Umbilical cord (tissue), 1 donor: ENCODE data around the gene MT1H. TPM values are rescaled to one million over a fixed set of nuclear protein-coding genes. Genes with fewer than 3 reads are reported as not detected.

Experiments
- total RNA-seq: library from RNA; depleted of rRNA; stranded (reverse); fragments of >200 nt; gene quantifications from one replicate; pipeline ENCODE4 v1.2.3, GENCODE V29; 2014; ENCODE audit warnings: low replicate concordance; ENCODE audit not compliant: insufficient read depth

Gene MT1H
- total RNA-seq, 1 donor from 2014 or later = 13.0 TPM

Other genes with a start within 250 kb of the MT1H start
- gene AMFR, start 244.3 kb upstream of the MT1H start, total RNA-seq = 199 TPM
- gene NUDT21, start 218.5 kb upstream of the MT1H start, total RNA-seq = 68.4 TPM
- gene OGFOD1, start 218.3 kb upstream of the MT1H start, total RNA-seq = 10.6 TPM
- gene BBS2, start 149.8 kb upstream of the MT1H start, total RNA-seq = 52.7 TPM
- not detected for gene MT4, start 104.7 kb upstream of the MT1H start, total RNA-seq
- gene MT3, start 80.3 kb upstream of the MT1H start, total RNA-seq = not detected
- gene MT2A, start 61.2 kb upstream of the MT1H start, total RNA-seq = 12.0 TPM
- gene MT1E, start 44.0 kb upstream of the MT1H start, total RNA-seq = 47.4 TPM
- not detected for gene MT1M, start 37.2 kb upstream of the MT1H start, total RNA-seq
- not detected for gene MT1A, start 31.1 kb upstream of the MT1H start, total RNA-seq
- not detected for gene MT1B, start 17.9 kb upstream of the MT1H start, total RNA-seq
- gene MT1F, start 11.9 kb upstream of the MT1H start, total RNA-seq = 6.5 TPM
- gene MT1G, start 1.7 kb upstream of the MT1H start, total RNA-seq = not detected
- 2.9 TPM for gene MT1X, start 12.7 kb downstream of the MT1H start, total RNA-seq
- gene NUP93, start 60.3 kb downstream of the MT1H start, total RNA-seq = 29.9 TPM
- gene SLC12A3, start 195.4 kb downstream of the MT1H start, total RNA-seq = 0.96 TPM